SU-DHL-6 (cell line): Measurements from ENCODE around the gene CXCL12.

Experiments used
- H2AFZ ChIP-seq: fragments of 200-600 bp; sonication (generic); 2 replicates; pipeline ENCODE4 v1.6.1; 2014; ENCODE audit warnings: low read depth, mild to moderate bottlenecking, moderate library complexity, mixed read lengths, antibody characterized with exemption, low read length; ENCODE audit not compliant: severe bottlenecking
- H3F3A ChIP-seq: fragments of 200-600 bp; shearing (Covaris generic); 2 replicates; pipeline ENCODE4 v1.6.0; 2016; ENCODE audit warnings: antibody characterized with exemption, mild to moderate bottlenecking; ENCODE audit not compliant: insufficient read depth
- H3K27ac ChIP-seq: fragments of 200-600 bp; sonication (generic); 2 replicates; pipeline ENCODE4 v1.5.1; 2016; ENCODE audit warnings: low read depth, mild to moderate bottlenecking, low read length, moderate library complexity, mixed read lengths
- H3K27me3 ChIP-seq: fragments of 200-600 bp; sonication (generic), shearing (Covaris generic); 2 replicates; pipeline ENCODE4 v1.6.0; 2014; ENCODE audit warnings: mild to moderate bottlenecking, low read length
- H3K36me3 ChIP-seq: fragments of 200-600 bp; sonication (generic); 2 replicates; pipeline ENCODE4 v1.6.1; 2014; ENCODE audit warnings: mild to moderate bottlenecking, low read length, mixed read lengths
- H3K4me2 ChIP-seq: fragments of 300-600, 200-600 bp; shearing (Covaris generic), sonication (generic); 2 replicates; pipeline ENCODE4 v1.6.0; 2014; ENCODE audit warnings: low read length, low read depth, mild to moderate bottlenecking; ENCODE audit not compliant: poor library complexity, severe bottlenecking
- H3K4me3 ChIP-seq: fragments of 200-600 bp; sonication (generic); 2 replicates; pipeline ENCODE4 v1.5.1; 2014; ENCODE audit warnings: antibody characterized with exemption, low read length, mild to moderate bottlenecking, mixed read lengths; ENCODE audit not compliant: insufficient read depth, poor library complexity, severe bottlenecking
- H3K79me2 ChIP-seq: fragments of 200-600 bp; sonication (generic); 2 replicates; pipeline ENCODE4 v1.6.1; 2014; ENCODE audit warnings: mild to moderate bottlenecking, low read length, moderate library complexity; ENCODE audit not compliant: insufficient read depth
- H3K9ac ChIP-seq: fragments of 200-600 bp; sonication (generic); 2 replicates; pipeline ENCODE4 v1.7.0; 2014; ENCODE audit warnings: mild to moderate bottlenecking, low read length
- H3K9me2 ChIP-seq: fragments of 200-600 bp; sonication (generic); replicated peaks from 2 replicates; pipeline ENCODE4 v1.6.1; 2014; ENCODE audit warnings: low read length; ENCODE audit not compliant: insufficient read depth
- H3K9me3 ChIP-seq: fragments of 200-600 bp; sonication (generic); 2 replicates; pipeline ENCODE4 v1.6.1; 2014; ENCODE audit warnings: low read length, mixed read lengths; ENCODE audit not compliant: insufficient read depth
- H4K20me1 ChIP-seq: fragments of 200-600 bp; sonication (generic); 2 replicates; pipeline ENCODE4 v1.6.1; 2014; ENCODE audit warnings: low read depth, mild to moderate bottlenecking, antibody characterized with exemption, low read length, moderate library complexity, mixed read lengths
- EZH2phosphoT487 ChIP-seq: fragments of 200-600 bp; sonication (generic), shearing (Covaris generic); conservative IDR thresholded peaks from 2 replicates; pipeline ENCODE4 v1.6.1; 2018; ENCODE audit warnings: mild to moderate bottlenecking, antibody characterized with exemption, low read length, moderate library complexity, mixed read lengths
- TF ChIP-seq, protein P1 (sequence below): fragments of 200-600 bp; sonication (generic); IDR thresholded peaks from one replicate; pipeline ENCODE4 v1.5.1; 2017; ENCODE audit warnings: antibody characterized with exemption, mild to moderate bottlenecking, low read length, moderate library complexity; ENCODE audit not compliant: insufficient read depth, poor library complexity, severe bottlenecking

Gene CXCL12

DNA sequence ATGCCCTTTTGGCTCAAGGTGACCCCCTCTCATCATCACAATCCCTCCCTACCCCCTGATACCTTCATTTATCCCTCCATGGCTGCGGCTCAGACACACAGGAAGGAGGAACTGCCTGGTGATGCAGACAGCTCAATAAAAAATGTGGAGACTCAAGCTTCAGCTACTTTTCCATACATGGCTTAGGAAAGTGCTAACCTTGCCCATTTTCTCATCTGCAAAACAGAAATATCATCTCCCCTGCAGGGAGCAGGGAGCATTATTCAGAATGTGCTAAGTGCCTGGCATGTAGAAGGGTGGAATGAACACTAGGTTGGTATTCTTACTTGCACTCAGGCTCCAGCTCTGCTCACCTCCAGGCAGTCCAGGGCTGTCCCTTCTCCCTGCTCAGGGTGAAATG lies 23.8 kb downstream of the CXCL12 start:
- H3K4me3 ChIP-seq = no peak overlapping the region
- H3F3A ChIP-seq = no peaks in the 10 kb centered on the region
- no peaks in the 10 kb centered on the region for H3K79me2 ChIP-seq
- H3K9me3 ChIP-seq = no peaks in the 10 kb centered on the region
- no peak overlapping the region for H3K9ac ChIP-seq
- no peak for TF ChIP-seq EZH2phosphoT487
- TF ChIP-seq, protein P1, sequence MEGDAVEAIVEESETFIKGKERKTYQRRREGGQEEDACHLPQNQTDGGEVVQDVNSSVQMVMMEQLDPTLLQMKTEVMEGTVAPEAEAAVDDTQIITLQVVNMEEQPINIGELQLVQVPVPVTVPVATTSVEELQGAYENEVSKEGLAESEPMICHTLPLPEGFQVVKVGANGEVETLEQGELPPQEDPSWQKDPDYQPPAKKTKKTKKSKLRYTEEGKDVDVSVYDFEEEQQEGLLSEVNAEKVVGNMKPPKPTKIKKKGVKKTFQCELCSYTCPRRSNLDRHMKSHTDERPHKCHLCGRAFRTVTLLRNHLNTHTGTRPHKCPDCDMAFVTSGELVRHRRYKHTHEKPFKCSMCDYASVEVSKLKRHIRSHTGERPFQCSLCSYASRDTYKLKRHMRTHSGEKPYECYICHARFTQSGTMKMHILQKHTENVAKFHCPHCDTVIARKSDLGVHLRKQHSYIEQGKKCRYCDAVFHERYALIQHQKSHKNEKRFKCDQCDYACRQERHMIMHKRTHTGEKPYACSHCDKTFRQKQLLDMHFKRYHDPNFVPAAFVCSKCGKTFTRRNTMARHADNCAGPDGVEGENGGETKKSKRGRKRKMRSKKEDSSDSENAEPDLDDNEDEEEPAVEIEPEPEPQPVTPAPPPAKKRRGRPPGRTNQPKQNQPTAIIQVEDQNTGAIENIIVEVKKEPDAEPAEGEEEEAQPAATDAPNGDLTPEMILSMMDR = no peak
- H4K20me1 ChIP-seq = no peaks in the 10 kb centered on the region
- H3K27me3 ChIP-seq = no peaks in the 10 kb centered on the region
- H3K36me3 ChIP-seq = no peaks in the 10 kb centered on the region
- H3K27ac ChIP-seq = no peak overlapping the region
- H3K4me2 ChIP-seq = no peak overlapping the region
- no peak overlapping the region for H2AFZ ChIP-seq
- H3K9me2 ChIP-seq = no peaks in the 10 kb centered on the region

DNA sequence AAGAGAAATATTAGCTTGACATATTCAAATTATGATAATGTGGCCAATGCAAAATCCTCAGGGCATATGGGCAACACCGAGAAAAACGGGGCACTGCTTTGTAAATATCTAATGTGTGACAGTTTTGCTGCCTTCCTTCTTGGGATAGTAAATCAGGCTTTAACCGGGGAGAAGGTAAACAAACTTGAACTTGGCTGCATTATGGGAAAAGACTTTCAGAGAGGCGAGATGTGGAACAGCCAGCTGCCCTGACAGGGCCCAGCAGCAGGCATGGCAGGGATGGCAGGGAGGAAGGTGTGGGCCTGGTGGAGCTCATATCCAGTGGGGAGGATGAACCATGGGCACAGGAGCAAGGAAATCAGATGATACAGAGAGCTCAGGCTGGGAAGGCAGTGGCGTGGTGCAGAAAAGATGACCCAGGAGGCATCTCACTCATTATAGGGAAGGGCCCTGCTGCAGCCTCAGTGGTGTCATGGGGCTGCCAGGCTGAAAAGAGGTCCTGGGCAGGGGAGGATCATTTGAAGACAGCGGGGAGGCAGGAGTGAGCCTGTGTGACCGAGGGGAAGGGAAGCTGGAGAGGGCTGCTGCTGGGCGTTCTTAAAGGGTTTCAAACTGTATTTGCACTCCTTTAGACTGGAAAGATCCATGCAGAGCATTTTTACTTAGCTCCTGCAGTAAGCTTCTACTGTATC lies 26.7 kb downstream of the CXCL12 start:
- no peak overlapping the region for H2AFZ ChIP-seq
- H3K4me3 ChIP-seq = no peak overlapping the region
- no peaks in the 10 kb centered on the region for H4K20me1 ChIP-seq
- H3F3A ChIP-seq = no peaks in the 10 kb centered on the region
- H3K9ac ChIP-seq = no peak overlapping the region
- no peak overlapping the region for H3K27ac ChIP-seq
- no peaks in the 10 kb centered on the region for H3K27me3 ChIP-seq
- H3K36me3 ChIP-seq = no peaks in the 10 kb centered on the region
- no peak for TF ChIP-seq EZH2phosphoT487
- TF ChIP-seq, protein P1 = no peak
- H3K4me2 ChIP-seq = no peak overlapping the region
- H3K9me2 ChIP-seq = no peaks in the 10 kb centered on the region
- no peaks in the 10 kb centered on the region for H3K79me2 ChIP-seq
- no peaks in the 10 kb centered on the region for H3K9me3 ChIP-seq

- no peak overlapping the region for H2AFZ ChIP-seq
- no peaks in the 10 kb centered on the region for H3K9me3 ChIP-seq
- H3K36me3 ChIP-seq = no peaks in the 10 kb centered on the region
- no peak overlapping the region for H3K27ac ChIP-seq
- no peak for TF ChIP-seq EZH2phosphoT487
- TF ChIP-seq, protein P1 = no peak
- no peaks in the 10 kb centered on the region for H3K9me2 ChIP-seq
- H3K9ac ChIP-seq = no peak overlapping the region
- H3K4me2 ChIP-seq = no peak overlapping the region
- no peaks in the 10 kb centered on the region for H3K79me2 ChIP-seq
- no peak overlapping the region for H3K4me3 ChIP-seq
- no peaks in the 10 kb centered on the region for H3F3A ChIP-seq
- H3K27me3 ChIP-seq = no peaks in the 10 kb centered on the region
- no peaks in the 10 kb centered on the region for H4K20me1 ChIP-seq
Measured at GRCh38 chr10:44357023-44357540, 27.8 kb downstream of the CXCL12 start.
